K562 (cell line): Measurements from ENCODE around the gene TRAF7. TPM values are rescaled to one million over a fixed set of nuclear protein-coding genes. Genes with fewer than 3 reads are reported as not detected.
A peak's percentile ranks its signal among the peaks of the same experiment; 100 is the strongest.

ENCODE experiments used
- ARID1B ChIP-seq: fragments of 450-650 bp; IDR thresholded peaks from 2 replicates; pipeline ENCODE4 v1.6.1; 2016; ENCODE audit warnings: antibody characterized with exemption, mild to moderate bottlenecking, inconsistent platforms
- C11orf30 ChIP-seq: fragments of 450-650 bp; IDR thresholded peaks from 2 replicates; pipeline ENCODE4 v1.6.1; 2016; ENCODE audit warnings: low read depth, mild to moderate bottlenecking
- CBFA2T2 ChIP-seq: fragments of 450-650 bp; conservative IDR thresholded peaks from 2 replicates; pipeline ENCODE4 v1.6.1; 2017; ENCODE audit warnings: mild to moderate bottlenecking
- CREBBP ChIP-seq: IDR thresholded peaks from one replicate; pipeline ENCODE4 v1.6.1; 2012; ENCODE audit warnings: low read depth, mild to moderate bottlenecking, control low read depth, inconsistent platforms, low read length
- CTBP1 ChIP-seq: fragments of 450-650 bp; IDR thresholded peaks from 2 replicates; pipeline ENCODE4 v1.6.1; 2016; ENCODE audit warnings: borderline replicate concordance
- FOSL1 ChIP-seq: fragments of 200-800 bp; sonication (Bioruptor generic); conservative IDR thresholded peaks from 2 replicates; pipeline ENCODE4 v1.6.1; 2016; ENCODE audit warnings: missing genetic modification characterization, missing compliant biosample characterization
- PHF20 ChIP-seq: fragments of 450-650 bp; IDR thresholded peaks from 2 replicates; pipeline ENCODE4 v1.6.1; 2018; ENCODE audit not compliant: partially characterized antibody
- SMAD3 ChIP-seq: fragments of 450-650 bp; formaldehyde crosslinking; conservative IDR thresholded peaks from 2 replicates; pipeline ENCODE4 v1.4.0; 2020; ENCODE audit warnings: mild to moderate bottlenecking
- SPI1 ChIP-seq: IDR thresholded peaks from 2 replicates; pipeline ENCODE4 v1.6.1; 2011; ENCODE audit warnings: low read depth, low read length, control low read depth, borderline replicate concordance
- ZBTB7A ChIP-seq: IDR thresholded peaks from 2 replicates; pipeline ENCODE4 v1.6.1; 2011; ENCODE audit warnings: low read depth, mild to moderate bottlenecking, low read length, moderate library complexity, borderline replicate concordance; ENCODE audit not compliant: control insufficient read depth
- ZNF121 ChIP-seq: sonication (generic); formaldehyde crosslinking; conservative IDR thresholded peaks from 2 replicates; pipeline ENCODE4 v1.8.0; 2022; ENCODE audit warnings: missing genetic modification reagents
- ZNF77 ChIP-seq: fragments of 250-450 bp; sonication (Bioruptor Pico); IDR thresholded peaks from 2 replicates; pipeline ENCODE4 v1.5.0; 2020
- polyA plus RNA-seq, 8 experiments: library from polyadenylated mRNA; depleted of rRNA in 4 of 8; stranded (reverse) in 5 of 8; unstranded in 3 of 8; fragments of >200 nt; fragmentation: Nextera tagmentation in 2 of 8; fragmentation: Illumina TruSeq in 1 of 8; extraction: Ambion mirVana in 2 of 8; extraction: Trizol in 1 of 8; gene quantifications; 2 replicates each; pipeline versions ENCODE4 v1.2.1 to v1.2.3, GENCODE V29; 2011 to 2014; ENCODE audit warnings: inconsistent platforms in 1 of 8, missing spikeins in 1 of 8
- total RNA-seq, 7 experiments: library from RNA; depleted of rRNA in 6 of 7; stranded (reverse); fragments of >200 nt in 6 of 7; fragmentation: Illumina TruSeq in 2 of 7; extraction: Trizol in 2 of 7; gene quantifications; 2 replicates each; pipeline versions ENCODE4 v1.2.1 to v1.2.3, GENCODE V29; 2011 to 2021; ENCODE audit warnings: low replicate concordance in 1 of 7
- TF ChIP-seq, protein P1 (sequence below): sonication (generic); formaldehyde crosslinking; IDR thresholded peaks from 2 replicates; pipeline ENCODE4 v1.9.0; 2022; ENCODE audit warnings: mild to moderate bottlenecking, missing genetic modification reagents
- TF ChIP-seq, protein P2 (sequence below), 3 experiments: fragments of 200-800 bp in 1 of 3; sonication (Bioruptor generic) in 1 of 3; sonication (generic) in 1 of 3; formaldehyde crosslinking in 1 of 3; IDR thresholded peaks; 2 replicates each; pipeline versions ENCODE4 v1.6.1 to v1.8.0; 2016 to 2022; ENCODE audit warnings: mild to moderate bottlenecking in 2 of 3, missing compliant biosample characterization in 2 of 3, missing genetic modification characterization in 2 of 3, missing genetic modification reagents in 1 of 3
- TF ChIP-seq, protein P3 (sequence below): fragments of 250-450 bp; sonication (Bioruptor Pico); IDR thresholded peaks from 2 replicates; pipeline ENCODE4 v1.9.0; 2021; ENCODE audit warnings: mild to moderate bottlenecking, inconsistent platforms
- TF ChIP-seq, protein P4 (sequence below), 2 experiments: fragments of 450-650 bp in 1 of 2; sonication (generic) in 1 of 2; formaldehyde crosslinking in 1 of 2; IDR thresholded peaks in 1 of 2; conservative IDR thresholded peaks in 1 of 2; 2 replicates each; pipeline versions ENCODE4 v1.6.1 to v1.8.1; 2016 to 2023; ENCODE audit warnings: mild to moderate bottlenecking in 2 of 2, moderate library complexity in 2 of 2, inconsistent platforms in 1 of 2, missing genetic modification reagents in 1 of 2
- TF ChIP-seq, protein P5 (sequence below): fragments of 450-650 bp; IDR thresholded peaks from 2 replicates; pipeline ENCODE4 v1.6.1; 2018; ENCODE audit not compliant: partially characterized antibody

TRAF7 gene
- total and polyA plus RNA-seq, 9 of the 15 experiments (the other 6 are each of a cell fraction or from before 2014, with no cell fraction given) = 1.1 to 113 (median 41.6) TPM

DNA sequence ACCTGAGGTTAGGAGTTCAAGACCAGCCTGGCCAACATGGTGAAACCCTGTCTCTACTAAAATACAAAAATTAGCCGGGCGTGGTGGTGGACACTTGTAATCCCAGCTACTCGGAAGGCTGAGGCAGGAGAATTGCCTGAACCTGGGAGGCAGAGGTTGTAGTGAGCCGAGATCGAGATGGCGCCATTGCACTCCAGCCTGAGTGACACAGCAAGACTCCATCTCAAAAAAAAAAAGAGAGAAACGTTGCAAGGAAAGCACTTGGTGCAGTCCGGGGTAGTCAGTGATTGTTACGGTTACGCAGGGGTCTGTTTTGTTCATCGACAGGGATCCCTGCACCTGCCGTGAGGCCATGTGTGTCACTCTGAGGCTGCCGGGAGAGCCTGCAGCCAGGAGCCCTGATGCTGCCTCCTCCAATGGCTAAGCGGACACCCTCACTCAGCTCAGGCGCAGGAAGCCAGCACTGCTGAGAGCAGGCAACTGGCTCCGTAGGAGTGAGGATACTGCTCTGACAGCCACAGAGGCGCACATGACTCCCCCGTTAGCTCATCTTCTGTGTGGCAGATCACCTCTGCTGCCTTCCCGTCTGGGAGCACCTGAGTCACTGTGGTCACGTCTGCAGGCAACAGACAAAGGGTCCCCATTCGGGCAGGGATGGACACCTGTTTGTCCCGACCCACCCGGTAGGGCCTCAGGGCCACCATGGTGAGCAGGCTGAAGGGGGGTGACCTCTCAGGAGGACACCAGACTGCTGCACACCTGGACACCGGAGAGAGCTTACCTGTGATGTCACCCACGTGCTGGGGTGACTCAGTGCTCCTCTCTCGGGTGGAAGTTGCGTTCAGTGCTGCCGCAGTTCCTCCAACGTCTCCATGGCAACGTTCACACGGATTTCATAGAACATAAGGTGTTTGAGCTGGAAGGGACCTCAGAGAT, 12.4 kb upstream of the TRAF7 start (continued):
- TF ChIP-seq, protein P1, sequence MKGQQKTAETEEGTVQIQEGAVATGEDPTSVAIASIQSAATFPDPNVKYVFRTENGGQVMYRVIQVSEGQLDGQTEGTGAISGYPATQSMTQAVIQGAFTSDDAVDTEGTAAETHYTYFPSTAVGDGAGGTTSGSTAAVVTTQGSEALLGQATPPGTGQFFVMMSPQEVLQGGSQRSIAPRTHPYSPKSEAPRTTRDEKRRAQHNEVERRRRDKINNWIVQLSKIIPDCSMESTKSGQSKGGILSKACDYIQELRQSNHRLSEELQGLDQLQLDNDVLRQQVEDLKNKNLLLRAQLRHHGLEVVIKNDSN = 0 out of 2 replicates have a peak, but pooled peaks have one; percentile 38
- TF ChIP-seq FOSL1 (tag) (peak; percentile 44; the same call in 1 of the 2 replicates), C11orf30 (0 out of 2 replicates have a peak, but pooled peaks have one; percentile 12), ARID1B (peak; percentile 40; the same call in 1 of the 2 replicates), ZBTB7A (peak; percentile 31; the same call in 1 of the 2 replicates), CTBP1 (peak; percentile 80), PHF20 (no peak), ZNF77 (no peak), CREBBP (no peak), SMAD3 (no peak), ZNF121 (no peak), SPI1 (peak; percentile 24; the same call in 1 of the 2 replicates), CBFA2T2 (peak; percentile 61)
- TF ChIP-seq, protein P2, sequence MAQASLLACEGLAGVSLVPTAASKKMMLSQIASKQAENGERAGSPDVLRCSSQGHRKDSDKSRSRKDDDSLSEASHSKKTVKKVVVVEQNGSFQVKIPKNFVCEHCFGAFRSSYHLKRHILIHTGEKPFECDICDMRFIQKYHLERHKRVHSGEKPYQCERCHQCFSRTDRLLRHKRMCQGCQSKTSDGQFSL (CRISPR knock-in tag; IDR thresholded peaks at IDR 0.05) = no peak
- TF ChIP-seq, protein P2 (tag; IDR thresholded peaks at IDR 0.05) = no peak
- TF ChIP-seq, protein P3, sequence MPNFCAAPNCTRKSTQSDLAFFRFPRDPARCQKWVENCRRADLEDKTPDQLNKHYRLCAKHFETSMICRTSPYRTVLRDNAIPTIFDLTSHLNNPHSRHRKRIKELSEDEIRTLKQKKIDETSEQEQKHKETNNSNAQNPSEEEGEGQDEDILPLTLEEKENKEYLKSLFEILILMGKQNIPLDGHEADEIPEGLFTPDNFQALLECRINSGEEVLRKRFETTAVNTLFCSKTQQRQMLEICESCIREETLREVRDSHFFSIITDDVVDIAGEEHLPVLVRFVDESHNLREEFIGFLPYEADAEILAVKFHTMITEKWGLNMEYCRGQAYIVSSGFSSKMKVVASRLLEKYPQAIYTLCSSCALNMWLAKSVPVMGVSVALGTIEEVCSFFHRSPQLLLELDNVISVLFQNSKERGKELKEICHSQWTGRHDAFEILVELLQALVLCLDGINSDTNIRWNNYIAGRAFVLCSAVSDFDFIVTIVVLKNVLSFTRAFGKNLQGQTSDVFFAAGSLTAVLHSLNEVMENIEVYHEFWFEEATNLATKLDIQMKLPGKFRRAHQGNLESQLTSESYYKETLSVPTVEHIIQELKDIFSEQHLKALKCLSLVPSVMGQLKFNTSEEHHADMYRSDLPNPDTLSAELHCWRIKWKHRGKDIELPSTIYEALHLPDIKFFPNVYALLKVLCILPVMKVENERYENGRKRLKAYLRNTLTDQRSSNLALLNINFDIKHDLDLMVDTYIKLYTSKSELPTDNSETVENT (CRISPR knock-in tag) = no peak
- TF ChIP-seq, protein P4, sequence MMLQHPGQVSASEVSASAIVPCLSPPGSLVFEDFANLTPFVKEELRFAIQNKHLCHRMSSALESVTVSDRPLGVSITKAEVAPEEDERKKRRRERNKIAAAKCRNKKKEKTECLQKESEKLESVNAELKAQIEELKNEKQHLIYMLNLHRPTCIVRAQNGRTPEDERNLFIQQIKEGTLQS (IDR thresholded peaks at IDR 0.05) = peak; percentile 79
- TF ChIP-seq, protein P4 (CRISPR knock-in tag; conservative IDR thresholded peaks at IDR 0.05) = no peak
- TF ChIP-seq, protein P5, sequence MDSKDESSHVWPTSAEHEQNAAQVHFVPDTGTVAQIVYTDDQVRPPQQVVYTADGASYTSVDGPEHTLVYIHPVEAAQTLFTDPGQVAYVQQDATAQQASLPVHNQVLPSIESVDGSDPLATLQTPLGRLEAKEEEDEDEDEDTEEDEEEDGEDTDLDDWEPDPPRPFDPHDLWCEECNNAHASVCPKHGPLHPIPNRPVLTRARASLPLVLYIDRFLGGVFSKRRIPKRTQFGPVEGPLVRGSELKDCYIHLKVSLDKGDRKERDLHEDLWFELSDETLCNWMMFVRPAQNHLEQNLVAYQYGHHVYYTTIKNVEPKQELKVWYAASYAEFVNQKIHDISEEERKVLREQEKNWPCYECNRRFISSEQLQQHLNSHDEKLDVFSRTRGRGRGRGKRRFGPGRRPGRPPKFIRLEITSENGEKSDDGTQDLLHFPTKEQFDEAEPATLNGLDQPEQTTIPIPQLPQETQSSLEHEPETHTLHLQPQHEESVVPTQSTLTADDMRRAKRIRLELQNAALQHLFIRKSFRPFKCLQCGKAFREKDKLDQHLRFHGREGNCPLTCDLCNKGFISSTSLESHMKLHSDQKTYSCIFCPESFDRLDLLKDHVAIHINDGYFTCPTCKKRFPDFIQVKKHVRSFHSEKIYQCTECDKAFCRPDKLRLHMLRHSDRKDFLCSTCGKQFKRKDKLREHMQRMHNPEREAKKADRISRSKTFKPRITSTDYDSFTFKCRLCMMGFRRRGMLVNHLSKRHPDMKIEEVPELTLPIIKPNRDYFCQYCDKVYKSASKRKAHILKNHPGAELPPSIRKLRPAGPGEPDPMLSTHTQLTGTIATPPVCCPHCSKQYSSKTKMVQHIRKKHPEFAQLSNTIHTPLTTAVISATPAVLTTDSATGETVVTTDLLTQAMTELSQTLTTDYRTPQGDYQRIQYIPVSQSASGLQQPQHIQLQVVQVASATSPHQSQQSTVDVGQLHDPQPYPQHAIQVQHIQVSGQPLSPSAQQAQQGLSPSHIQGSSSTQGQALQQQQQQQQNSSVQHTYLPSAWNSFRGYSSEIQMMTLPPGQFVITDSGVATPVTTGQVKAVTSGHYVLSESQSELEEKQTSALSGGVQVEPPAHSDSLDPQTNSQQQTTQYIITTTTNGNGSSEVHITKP = peak; percentile 44
